CD4-positive, alpha-beta T cell treated with Interleukin-15 for 1 hour (primary cell): Measurements from ENCODE around the gene ZNF217.
"Not testable (repeated sequence)": the region's sequence is repeated elsewhere in the genome, so short reads cannot be mapped to it uniquely, and the experiment has no call there.

Source experiments
- DNase-seq: peaks from one replicate; pipeline ENCODE4 v3.0.0-alpha.2; 2020

Gene ZNF217

DNA sequence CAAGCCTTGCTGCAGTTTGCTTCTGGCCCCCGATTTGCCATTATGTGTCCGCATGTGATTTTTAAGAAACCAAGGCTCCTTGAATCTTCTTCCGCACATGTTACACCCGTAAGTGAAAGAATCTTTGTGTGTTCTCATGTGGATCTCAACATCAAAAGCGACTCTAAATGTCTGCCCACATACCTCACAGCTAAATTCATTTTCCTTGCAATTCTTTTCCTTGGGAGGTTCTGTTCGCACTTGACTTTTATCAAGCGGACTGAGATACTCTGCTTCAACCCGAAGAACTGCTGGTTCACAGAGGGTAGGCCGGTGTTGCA, 11.4 kb downstream of the ZNF217 start:
- no peak for DNase-seq

DNA sequence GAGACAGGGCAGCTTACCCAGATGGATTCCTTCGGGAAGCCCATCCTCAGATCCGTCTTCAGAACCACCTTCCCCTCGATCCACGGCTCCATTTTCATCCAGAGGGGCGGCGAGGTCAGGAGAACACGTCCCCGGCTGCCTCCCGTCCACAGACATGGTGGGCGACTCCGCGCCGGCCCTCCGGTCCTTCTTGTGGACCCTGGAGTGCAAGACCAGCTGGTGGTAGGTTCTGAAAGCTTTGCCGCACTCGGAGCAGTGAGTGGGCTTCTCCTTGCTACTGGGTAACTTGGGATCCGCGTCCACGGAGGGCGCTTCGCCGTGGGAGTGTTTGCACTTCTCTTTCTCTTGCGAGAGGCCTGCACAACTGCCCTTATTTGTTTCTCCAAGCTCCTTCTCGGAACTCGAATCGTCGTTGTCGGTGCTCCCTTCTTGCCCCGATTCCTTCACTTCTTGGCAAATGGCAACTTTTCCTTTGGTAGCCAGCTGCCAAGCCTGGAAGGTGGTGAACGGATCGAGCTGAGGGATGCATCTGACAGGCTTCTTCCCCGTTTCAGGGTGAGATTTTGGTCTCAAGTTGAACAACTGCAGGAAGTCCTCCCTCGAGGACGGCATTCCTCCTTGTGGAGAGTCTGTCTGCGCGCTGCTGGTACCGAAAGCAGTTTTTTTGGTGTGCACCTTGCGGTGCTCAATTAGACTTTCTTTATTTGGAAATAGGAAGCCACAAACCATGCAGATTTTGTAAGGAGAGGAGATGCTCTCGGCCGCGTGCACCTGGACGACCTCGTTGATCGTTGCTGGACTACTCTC, 12.0 kb downstream of the ZNF217 start:
- DNase-seq: no peak

DNA sequence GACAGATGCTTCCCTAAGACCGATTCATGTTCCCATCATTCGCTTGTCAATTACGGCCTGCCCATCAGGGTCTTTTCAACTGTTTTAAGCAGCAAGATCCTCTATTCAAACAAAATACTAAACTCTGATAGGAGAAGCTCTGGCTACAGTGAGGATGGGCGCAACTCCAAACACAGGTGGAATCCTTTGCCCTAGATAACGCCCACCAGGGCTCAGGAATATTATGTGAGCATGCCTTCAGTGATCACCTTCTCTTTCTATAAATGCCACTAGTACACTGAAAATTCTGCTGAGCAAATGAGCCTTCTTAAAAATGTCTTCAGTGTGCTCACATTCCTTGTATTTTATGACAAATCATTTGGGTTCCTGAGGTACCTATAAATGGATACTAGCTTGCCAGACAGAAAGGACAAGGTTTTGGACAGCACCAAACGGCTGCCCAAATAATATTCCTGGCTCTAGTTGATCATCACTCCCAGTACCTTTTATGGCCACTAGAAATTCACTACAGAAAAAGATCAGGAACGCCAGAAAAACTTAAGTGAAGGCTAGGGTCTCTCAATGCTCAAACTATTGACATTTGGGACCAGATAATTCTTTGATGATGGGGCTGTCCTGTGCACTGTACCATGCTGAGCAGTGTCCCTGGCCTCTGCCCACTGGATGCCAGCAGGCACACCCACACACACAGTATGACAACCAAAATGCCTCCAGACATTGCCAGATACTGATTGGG, 13.1 kb downstream of the ZNF217 start:
- no peak for DNase-seq

DNA sequence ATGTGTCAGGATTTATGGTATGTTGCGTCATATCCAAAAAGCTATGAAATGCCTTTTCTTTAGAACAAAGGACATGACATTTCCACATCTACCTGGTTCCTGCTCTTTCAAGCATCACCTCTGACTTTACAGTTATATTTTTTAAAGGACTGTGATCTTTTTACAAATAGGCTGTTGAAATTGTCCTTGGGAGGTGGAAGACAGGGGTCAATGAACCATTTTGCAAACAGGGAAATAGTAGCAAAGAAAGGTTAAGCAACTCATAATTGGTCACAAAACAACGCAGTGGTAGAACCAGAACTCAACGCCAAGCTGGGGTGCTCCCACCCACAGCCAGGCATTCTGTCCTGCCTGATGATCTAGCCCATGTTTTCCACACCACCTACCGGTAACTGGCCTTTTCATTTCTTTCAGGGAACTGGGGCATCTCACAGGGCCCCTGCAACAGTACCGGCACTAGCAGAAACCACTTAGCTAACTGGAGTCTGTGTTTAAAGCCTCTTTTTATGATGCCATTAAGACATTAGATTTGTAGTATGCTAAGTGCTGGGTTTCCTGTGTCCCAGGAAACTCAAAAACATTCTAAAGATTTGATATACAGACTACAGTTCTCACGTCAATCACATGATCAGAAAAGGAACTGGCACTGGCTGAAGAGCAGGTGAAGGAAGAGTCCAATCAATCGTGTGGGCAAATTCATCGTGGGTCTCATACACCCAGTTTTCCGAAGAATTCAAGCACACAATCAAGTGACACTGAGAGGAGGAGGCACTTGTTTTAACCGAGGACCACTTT, 13.9 kb downstream of the ZNF217 start:
- DNase-seq: peak; percentile 47

DNA sequence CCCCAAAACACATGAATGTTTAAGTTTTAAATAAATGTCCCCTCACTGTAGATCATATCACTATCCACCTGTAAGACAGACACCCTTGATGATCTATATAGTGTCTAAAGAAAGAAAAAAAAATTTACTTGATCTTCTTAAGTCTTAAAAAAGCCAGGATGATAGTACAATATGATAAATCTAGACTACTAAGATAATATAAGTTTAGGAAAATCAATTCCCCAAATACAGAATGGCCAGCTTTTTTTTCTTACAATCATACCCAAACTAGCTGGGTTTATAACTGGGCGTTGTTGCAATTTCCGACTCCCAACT, 14.4 kb downstream of the ZNF217 start:
- no peak for DNase-seq

DNA sequence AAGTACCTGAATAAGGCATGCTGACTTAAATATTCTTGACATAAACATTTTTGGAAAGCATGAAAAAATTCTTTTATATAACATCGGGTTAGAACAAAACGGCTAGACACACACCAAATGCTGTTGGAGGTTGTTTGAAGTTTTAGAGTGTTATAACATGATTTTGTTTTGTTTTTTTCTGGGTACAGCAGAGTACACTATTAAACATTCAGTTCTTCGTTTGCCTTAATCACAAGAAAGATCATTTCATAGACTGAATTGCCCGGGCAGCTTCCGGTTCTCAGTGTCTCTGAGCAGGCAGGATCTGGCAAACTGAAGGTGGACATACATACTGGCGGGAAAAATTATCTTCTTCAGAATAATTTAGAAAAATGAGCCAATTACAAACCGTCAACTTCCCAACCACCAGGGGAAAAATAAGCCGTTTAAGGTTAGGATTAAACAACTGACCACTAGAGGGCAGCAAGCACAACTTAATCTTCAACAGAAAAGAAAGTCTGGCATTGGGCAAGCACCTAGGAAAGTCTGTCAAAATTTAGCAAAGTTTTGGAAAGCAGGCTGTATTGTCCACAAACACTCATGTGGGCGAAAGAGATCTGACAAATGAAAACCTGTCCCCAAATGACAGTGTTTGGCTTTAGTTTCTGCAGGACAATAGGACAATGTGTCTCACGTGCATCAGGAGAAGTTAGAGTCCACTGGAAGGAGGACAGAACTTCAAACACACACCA, 15.0 kb downstream of the ZNF217 start:
- peak; percentile 47 for DNase-seq

DNA sequence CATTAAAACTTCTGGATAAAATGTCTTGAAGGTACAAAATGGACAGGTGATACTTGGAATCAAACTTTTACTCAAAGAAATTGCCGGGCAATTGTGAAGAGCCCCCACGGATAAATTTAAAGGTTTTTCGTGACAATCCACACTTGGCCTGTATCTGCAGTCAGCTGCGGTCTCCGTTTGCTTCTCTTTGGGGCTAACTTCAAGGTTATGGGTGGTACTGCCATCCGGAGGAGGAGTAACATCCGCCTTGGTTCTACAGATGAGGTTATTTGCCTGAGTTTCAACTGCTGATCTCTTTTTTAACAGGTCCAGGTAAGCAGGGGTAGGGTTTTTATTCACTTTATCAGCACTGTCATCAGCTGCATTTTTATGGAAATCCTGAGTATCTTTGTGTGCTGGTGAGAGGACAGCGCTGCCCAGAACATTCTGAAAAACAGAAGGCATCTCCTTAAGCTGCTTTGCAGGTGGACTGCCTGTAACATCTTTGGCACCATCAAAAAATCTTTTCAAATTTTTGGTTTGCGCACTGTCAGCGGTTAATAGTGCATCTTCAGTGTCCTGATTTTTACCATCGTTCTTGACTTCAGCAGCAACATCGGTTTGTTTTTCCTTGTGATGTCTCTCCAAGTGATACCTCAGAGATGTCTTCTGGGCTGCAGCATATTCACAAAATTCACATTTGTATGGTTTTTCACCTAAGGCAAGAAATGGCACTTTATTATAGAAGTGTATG, 16.9 kb downstream of the ZNF217 start:
- DNase-seq: no peak

DNA sequence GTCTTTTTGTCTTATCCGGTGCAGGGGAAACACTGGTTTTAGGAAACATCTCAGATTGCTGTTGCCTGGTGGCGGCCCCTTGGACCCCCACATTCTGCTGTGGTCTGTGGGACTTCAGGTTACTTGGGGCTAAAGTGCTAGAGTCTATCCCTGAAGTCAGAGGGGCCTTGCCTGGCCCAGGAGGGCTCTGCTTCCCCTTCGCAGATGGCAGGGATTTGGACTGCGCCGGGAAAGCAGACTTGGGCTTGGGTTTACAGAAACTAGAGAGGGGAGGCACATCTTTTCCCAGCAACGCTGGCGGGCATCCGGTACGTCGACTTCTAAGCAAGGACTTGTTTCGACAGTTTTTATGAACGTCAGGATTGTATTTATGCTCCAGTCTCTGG, 17.5 kb downstream of the ZNF217 start:
- DNase-seq: no peak

DNA sequence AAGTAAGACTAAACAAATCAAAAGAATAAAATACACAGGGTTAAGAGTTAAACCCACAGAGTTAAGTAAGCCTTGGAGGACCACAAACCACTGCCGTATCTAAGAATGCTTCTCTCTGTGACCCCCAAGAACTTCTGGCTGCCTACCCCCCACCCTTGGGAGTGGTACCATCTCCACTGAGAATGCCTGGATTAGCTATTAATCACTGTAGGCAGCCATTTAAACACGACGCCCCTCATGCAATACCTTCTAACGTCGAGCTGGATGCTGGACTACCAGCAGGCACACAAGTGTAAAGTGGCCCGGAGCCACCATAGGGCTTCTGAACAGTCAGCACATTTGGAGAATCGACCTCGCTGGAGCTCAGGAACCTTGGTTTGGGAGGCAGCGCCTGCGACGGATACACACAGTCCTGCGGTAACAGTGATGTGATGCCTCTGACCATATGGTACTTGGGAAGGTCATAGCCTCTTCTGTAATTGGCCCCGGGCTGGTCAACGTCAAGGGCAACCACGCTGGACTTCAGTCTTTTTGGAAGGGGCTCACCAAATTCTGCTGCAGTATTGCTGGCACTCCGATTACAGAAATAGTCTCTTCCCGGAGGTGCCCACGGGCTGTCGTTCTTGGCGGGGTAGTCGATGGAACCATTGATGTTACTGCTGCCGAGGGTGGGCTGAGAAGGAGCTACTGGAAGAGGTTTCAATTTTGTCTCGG, 18.0 kb downstream of the ZNF217 start:
- DNase-seq: no peak

DNA sequence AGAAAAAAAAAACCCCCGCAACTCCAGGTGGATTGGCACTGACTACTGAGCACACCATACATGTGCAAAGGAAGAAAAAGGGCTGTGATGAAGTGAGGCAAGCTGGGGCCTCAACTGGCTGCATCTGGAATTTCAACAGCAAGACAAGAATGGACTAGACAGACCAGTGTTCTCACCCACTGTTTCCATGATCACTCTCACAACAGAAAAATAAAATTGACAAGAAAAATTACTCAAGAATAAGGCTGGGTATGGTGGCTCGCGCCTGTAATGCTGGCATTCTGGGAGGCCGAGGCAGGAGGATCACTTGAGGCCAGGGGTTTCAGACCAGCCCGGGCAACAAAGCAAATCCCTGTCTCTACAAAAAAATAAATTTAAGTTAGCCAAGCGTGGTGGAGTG, 18.8 kb downstream of the ZNF217 start:
- no peak for DNase-seq

DNA sequence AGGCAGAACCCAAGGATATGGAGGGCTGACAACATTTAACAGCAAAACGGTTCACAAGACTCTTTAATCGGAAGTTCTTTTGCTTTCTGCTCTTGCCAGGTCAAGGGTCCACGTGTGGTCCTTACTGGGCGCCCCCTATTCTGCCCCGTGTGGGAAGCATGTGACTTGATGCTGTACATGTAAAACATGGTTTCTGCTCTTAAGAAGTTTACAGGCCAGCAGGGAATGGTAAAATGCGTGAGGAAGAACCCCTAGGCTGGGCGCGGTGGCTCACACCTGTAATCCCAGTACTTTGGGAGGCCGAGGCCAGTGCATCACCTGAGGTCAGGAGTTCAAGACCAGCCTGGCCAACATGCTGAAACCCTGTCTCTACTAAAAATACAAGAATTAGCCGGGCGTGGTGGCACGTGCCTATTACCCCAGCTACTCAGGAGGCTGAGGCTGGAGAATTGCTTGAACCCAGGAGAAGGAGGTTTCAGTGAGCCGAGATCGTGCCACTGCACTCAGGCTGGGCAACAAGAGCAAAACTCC, 19.3 kb downstream of the ZNF217 start:
- no peak for DNase-seq

DNA sequence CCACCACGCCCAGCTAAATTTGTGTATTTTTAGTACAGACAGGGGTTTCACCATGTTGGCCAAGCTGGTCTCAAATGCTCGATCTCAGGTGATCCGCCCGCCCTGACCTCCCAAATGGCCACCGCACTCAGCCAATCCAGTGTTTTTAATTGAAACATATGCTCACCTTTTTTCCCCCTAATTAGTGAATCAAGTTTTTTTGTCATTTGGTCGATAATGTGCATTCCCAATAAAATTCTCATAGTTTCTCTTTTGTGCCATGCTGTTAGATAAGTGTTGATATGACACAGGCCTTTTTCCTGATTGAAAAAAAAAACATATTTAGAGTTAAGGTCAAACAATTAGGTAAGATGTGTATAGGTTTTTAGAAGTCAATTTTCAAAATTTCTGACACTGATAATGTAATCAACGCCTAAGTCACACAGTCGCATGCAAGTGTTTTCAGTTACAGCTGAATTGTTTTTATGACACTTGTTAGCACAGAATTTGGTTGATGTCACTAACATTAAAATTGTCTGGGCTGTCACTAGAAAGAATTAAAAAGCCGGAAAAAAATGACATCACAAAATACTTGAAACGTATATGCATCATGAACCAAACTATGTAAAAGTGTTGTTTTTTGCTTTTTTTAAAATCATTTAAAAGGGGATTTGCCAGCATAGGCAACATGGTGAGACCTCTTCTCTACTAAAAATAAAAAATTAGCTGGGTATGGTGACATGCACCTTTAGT, 21.9 kb downstream of the ZNF217 start:
- DNase-seq: no peak

DNA sequence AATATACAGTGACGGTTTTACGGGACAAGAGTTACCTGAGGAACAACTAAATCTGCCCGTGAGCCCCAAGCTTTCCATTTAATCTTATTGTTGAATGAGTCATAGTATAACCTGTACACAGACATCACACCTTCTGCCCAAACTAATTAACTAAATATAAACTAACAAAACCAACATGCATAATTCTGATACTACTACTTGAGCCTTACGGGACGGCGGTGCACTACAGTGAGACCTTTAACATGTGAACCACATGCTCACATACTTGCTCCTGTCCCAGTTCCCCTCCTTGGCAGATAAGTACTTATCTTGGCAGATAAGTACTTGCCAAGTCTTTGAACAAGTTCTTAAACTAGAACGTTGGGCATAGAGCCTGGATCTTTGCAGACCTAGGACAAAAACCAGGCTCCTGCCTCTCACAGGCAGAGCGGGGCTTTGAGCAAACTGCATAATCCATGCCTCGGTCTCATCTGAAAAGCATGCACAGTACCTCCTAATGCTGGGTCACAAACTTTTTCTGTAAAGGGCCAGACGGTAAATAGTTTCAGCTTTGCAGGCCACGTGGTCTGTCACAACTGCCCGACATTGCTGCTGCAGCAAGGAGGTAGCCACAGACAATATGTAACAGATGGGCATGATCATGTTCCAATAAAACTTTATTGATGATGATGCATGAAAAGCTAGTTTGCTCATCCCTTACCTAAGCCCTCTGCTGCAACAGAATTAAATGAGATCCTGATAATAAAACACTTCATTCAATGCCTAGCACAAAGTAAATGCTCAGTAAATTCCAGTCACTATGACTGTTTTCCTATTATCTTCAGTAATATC, 23.0 kb downstream of the ZNF217 start:
- DNase-seq: no peak

DNA sequence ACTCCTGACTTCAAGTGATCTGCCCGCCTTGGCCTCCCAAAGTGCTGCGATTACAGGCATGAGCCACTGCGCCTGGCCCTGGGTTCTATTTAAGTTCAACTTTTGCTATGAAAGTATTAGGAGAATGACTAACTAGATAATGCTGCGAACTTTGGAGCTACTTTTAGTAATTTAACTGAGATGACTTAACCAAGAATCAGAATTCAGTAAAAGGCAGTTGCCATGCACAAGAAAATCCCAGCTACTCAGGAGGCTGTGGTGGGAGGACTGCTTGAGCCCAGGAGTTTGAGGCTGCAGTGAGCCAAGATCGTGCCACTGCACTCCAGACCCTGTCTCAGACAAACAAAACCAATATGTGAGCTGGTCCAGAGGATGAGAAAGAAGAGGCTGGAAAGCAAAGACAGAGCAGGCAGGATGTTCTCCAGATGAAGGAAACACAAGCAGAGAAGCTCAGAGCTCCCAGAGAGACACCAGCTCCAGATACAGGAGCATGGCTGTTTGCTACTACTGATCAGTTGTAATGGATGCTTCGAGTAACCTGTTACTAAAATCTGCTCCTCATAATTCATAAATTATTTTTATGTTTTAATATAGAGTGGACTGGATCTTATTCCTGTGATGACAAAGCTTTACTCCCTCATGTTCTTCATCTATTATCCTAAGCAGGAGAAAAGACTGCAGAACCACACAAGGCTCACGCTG, 23.9 kb downstream of the ZNF217 start:
- DNase-seq: no peak

DNA sequence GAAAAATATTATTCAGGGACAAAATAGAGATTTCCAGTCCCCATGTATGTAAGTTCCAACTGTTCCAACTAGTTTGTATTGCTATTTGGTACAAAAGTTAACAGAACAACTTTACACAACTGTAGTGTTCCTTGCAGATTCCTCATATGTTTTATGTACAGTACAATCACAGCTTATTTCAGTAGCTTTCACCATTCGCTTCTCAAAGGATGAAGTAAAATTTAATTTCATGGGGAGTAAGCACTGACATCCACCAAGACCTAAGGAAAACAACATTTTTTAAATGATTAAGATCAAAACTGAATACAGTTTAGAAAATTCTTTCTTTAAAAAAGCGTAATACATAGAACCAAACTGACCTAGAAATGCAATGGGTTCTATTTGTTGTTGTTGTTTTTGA, 24.6 kb downstream of the ZNF217 start:
- DNase-seq: no peak

DNA sequence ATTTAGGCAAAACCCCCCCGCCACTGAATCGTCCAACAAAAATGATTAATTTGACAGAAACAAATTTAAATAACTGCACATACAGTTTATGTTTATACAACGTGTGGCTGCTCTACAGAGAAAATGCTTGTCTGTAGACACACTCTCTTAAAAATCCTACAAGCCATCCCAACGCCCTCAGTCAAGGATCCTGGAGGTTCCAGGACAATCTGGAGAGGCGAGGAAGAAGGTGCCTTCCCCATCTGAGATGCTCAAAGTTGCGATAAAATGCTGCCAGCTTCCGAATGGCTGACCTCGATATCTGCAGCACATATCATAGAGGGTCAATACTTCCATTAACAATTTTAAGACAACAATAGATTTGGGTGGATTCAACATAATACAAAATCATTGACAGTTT, 25.3 kb downstream of the ZNF217 start:
- no peak for DNase-seq

DNA sequence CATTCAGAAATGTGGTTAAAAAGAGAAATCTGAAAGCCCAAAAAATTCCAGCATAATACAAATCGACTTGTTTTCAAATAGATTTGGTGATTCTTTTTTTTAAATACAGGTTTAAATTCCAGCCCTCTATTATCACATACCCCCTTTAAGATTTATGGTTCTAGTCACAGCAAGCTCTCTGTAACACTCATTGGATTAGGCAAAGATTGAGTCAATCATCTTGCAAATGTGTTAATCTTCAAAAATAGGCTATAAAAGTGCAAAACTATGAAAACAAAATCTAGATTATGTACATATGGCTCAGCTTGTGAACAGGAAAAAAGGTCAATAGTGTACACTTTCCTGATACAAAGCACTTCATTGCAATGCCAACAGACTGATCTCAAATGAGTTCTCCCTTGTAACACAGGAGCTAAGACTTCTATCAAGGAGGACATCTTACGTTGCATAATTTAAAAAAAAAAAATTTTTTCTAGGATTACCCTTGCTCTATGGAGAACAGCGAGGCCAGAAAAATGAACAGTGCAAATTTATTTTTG, 26.2 kb downstream of the ZNF217 start:
- DNase-seq: no peak

DNA sequence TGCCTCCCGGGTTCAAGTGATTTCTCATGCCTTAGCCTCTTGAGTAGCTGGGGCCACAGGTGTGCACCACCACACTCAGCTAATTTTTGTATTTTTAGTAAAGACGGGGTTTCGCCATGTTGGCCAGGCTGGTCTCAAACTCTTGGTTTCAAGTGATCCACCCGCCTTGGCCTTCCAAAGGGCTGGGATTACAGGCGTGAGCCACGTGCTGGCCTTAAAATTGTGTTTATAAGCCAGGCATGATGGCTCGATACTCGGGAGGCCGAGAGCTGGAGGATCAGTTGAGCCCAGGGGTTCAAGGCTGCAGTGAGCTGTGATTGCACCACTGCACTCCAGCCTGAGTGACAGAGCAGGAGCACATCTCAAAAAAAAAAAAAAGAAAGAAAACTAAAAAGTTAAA, 27.0 kb downstream of the ZNF217 start:
- not testable (repeated sequence) for DNase-seq

DNA sequence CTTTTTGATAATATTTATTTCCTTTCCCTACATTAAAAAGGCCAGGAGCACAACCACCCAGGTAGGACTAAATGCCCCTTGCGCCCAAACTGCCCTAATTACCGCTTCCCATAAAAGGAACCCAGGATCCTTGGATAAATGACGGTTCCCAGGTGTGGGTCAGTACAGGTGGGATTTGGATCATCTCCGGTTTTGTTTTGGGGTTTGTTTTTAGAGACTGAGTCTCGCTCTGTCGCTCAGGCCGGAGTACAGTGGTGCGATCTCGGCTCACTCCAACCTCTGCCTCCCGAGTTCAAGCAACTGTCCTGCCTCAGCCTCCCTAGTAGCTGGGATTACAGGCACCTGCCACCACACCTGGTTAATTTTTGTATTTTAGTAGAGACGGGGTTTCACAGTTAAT, 28.4 kb downstream of the ZNF217 start:
- no peak for DNase-seq
